GM18867 (cell line): ENCODE data around the gene CMKLR1.

Source experiments
- ATAC-seq: cut with Tn5 transposase; IDR thresholded peaks from one replicate; pipeline ENCODE4 v1.9.1; 2021; ENCODE audit warnings: mild to moderate bottlenecking, moderate library complexity; ENCODE audit not compliant: unreplicated experiment

CMKLR1 gene

DNA sequence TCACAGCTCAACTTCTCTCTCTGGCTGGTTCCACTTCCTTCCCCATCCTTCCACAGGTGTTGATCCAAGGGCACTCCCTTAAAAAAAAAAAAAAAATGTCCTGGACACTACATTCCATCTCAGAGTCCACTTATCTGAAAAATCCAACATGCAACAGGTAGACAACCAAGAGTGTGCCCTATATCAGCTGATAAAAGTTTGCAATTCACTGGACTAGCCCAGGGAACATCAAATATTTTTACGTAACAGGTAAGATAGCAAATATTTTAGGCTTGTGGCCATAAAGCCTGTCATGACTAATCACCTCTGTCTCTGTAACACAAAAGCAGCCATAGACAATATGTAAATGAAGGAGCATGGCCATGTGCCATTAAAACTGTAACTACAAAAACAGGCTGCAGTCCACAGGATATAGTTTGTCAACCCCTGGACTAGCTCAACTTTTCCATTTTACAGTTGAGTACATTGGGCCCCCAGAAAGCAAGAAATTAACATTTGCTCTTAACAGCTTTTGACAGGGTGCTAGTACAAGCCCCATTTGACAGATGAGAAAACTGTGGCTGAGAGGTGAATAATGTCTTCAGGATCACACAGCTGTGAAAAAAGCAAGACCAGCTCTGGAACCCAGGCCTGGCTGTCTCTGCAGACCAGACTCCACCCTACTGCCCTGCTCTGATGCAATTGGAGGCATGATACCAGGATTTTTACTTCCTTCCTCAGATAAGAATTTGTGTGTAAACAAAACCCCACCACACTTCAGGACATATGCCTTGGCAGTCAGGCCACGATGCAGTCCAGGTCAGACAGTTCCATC, 68.9 kb downstream of the CMKLR1 start:
- no peak for ATAC-seq

DNA sequence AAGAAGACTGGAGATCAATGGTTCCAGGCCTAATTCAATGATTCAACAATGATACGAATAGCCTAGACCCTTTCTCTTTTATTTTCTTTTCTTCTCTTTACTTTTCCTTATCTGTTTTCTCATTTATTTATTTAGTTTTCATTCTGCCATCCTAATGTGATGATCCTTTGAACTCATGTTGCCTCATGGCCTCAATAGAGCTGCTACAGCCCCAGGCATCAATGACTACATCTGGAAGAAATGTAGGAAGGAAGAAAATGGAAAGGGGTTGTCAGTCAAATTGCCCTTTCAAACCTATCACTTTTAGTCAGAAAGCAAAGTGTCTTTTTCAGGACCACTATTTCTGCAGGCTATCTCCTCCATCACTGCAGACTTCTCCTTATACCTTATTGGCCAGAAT, 69.9 kb downstream of the CMKLR1 start:
- ATAC-seq: no peak

DNA sequence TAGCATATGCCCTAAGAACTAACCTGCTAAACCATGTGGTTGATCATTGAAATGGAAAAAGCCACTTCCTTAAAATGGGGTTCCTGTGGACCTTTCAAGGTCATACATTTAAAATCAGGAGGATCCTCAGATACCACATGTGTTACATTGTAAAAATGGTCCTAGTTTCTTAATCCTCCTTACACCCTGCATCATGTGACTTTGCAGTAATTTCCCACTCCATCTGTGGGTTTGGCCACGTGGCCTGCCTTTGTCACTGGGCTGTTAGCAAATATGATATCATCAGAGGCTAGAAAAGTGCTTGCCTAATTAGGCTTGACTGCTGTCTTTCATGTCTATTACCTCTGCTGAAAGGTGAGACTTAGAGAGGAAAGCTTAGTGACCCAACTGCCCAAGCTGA, 70.7 kb downstream of the CMKLR1 start:
- ATAC-seq: no peak

DNA sequence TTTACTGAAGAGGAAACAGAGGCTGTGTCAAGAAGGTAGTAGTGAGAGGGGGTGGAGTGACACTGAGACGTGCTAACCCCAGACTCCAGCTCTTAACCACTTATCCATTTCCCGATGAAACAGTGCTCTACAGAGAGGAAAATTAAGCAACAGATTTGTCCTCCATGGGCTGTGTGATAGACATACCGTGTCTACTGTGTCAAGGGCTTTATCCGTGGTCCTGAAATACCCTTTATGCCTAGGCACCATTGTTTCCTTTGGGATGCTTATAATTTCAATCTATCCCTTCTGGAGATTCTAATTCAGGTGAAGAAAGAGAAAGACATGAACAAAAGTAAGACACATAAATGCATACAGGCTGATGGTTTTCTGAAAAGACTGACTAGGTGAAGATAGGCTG, 71.7 kb downstream of the CMKLR1 start:
- no peak for ATAC-seq

DNA sequence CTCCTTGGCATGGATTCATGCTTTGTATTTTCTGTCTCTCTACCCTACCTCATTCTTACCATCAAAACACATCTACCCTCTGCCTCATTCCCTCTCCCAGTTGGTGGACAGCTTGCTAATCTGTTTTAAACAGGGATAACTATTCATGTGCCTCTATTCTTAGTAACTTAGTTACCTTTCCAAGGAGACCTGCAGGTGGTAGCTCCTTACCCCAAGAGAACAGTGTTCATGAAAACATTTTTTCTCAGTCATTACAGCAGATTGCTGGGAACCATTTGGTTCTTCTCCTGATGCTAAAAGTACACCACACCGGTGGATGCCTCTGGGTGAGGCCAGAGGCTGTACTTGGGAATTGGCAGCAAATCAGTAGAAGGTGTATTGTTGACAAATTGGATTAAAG, 73.0 kb downstream of the CMKLR1 start:
- no peak for ATAC-seq

DNA sequence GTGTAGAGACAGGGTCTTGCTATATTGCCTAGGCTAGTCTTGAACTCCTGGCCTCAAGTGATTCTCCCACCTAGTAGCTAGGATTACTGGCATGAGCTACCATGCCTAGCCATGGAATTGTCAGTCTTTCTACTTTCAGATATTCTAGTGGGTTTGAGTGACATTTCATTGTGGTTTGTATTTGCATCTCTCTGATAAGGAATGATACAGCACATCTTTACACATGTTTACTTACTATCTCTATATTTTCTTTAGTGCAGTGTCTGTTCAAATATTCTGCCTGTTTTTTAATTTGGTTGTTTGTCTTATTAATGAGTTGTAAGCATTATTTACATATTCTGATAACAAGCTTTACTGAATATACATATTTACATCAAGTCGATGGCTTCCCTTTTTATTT, 73.6 kb downstream of the CMKLR1 start:
- ATAC-seq: no peak

DNA sequence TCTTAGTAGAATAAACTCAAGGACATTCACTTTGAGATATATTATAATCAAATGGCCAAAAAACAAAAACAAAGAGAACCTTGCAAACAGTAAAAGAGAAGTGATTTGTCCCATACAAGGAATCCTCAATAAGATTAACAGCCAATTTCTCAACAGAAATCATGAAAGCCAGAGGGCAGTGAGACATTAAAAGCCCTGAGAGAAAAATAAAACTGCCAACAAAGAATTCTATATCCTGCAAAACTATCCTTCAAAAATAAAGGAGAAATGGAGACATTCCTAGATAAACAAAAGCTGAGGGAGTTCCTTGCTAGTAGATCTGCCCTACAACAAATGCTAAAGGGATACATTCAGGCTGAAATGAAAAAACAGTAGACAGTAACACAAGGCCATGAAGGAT, 78.1 kb downstream of the CMKLR1 start:
- ATAC-seq: no peak

DNA sequence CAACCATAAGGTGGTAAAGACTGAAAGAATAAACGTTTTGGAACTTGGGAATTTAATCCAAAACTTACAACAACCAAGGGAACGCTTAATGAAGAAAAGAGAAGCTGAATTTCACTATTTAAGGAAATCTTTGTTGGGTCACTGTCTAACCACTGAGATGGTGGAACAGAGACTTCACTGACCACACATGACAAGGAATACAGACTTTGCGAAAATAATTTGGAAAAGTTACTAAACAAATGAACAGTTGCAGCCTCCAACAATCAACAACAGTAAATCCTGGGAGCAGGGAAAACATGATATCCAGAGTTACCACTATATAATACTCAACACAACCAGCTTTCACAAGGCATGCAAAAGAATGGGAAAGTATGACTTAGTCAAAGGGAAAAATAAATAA, 79.1 kb downstream of the CMKLR1 start:
- no peak for ATAC-seq

DNA sequence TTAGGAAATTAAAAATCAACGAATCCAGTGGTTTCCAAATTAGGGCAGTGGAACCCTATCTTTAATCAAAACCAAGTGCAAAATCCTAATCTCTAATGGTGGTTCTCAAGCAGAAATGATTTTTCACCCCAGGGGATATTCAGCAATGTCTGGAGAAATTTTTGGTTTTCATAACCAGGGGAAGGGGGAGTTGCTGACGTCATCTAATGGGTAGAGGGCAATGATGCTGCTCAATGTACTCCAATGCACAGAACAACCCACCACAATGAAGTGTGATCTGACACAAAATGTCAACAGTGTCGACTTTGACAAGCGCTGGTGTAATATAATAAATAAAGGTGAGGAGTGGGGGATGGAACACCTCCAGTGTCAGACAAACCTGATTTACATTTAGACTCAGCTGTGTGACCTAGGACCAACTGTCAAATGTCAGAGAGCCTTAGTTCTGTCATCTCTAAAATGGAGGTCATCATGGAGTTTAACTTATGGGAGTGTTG, 81.5 kb downstream of the CMKLR1 start:
- no peak for ATAC-seq

DNA sequence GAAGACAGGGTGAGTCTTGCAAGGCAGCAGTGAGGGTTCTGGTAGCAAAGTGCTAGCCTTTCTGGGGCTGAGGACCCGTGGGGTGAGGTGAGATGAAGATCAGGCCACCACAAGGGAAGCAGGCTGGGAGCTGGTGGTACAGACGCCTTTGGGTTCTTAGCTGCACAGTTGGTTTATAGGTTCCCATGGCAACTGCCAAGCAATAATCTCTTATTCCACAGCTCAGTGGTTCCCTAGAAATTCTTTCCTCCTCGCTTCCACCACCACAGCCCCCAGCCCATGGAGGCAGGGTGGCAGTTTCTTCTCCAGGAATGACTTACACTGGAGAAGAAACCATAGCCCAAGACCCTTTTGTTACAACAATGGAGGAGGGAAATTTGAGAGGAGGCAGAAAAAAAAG, 82.1 kb downstream of the CMKLR1 start:
- ATAC-seq: no peak

DNA sequence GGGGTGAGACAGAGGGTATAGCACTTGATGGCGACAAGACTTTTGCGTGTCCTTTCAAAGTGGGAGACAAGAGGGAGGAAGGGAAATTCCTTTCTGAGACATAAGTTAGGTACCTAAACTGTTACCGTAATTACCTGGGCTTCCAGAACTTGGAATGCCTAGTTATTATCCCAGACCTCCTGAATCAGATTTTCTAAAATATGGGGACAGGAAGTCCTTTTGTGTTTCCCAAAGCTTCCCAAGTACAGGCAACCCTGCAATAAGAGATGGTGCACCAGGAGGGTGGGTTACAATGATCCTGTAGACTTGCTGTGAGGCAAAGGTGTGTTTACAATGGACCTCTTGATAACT, 83.9 kb downstream of the CMKLR1 start:
- ATAC-seq: no peak

DNA sequence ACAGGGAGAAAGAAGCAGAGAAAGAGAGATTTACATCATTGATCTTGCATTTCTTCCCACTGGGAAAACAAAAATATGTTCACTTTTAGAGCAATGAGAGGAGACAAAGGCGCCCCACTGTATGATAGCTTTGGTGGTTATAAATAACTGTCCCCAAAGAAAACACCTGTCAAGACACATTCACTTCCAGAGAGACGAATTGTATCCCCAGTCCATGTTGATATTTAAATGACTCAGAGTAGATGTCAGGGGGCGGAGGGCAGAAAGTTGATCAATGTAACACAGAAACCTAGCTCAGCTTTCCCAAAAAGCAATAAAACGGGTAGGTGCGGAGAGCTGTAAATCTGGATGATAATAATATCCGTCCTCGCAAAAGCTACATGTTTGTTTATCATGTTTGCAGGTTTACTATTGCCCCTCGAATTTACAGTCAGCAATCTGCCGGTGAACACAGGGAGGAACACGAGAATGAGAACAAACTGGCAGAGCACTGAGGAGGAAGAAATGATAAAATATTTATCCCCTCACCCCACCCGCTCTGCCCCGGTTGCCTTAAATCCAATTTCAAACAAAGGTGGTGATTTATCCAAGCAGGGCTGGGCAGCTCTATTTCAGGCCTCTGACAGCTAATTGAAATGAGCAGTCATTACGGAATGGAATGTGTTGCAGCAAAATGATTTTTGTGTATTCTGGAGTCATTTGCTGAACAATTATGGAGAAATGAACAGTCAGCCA, 84.4 kb downstream of the CMKLR1 start:
- no peak for ATAC-seq

DNA sequence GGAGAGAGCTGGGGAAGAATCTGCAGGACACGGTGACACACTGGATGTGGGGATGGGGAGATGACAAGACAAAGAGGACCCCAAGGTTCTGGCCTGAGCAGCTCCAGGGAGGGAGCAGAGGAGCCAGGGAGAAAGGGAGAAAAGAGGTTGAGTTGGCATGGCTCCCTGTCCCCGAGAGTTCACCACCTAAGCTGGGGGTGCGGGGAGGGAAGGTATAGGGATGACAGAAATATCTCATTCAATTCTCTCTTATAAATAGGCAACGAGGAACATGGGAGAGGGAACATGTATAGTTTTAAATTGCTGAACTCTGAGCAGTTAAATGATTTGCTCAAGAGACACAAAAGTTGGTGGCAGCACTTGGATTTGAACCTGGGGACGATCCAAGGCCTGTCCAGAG, 85.1 kb downstream of the CMKLR1 start:
- ATAC-seq: no peak

DNA sequence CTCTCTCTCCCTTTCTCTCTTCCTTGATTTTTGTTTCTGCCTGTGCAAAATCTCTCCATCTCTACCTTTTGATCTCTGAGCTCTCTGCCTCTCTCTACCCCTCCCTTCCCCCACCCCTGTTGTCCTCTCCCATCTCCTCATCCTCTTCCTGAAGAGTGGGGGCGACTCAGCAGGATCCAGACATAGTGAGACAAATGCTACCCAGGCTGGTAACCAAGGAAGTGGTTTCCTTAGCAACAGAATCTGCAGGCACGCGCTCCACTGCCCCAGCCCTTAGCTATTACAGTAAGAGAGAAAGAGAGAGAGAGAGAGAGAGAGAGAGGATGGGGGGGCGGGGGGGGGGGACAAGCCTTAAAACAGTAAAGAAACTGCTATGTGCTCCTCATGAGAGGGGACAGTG, 85.6 kb downstream of the CMKLR1 start:
- ATAC-seq: no peak

DNA sequence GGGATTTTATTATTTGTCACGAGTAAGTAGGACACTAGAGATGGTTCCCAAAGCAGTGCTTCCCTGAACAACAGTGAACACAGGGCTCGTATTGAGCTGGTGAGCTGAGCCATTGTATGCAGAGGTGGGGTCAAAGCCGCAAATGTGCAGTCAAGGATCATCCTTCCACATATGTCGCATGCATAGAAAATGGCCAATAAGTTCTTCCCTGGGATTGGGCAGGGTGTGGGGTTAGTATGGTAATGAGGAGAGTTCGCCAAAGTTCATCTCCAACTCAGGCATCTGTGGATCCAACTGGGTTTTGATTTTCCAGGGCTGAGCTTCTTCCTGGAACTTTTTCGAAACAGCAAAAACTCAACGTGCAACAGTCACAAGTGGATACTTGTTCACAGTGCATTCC, 86.6 kb downstream of the CMKLR1 start:
- no peak for ATAC-seq

DNA sequence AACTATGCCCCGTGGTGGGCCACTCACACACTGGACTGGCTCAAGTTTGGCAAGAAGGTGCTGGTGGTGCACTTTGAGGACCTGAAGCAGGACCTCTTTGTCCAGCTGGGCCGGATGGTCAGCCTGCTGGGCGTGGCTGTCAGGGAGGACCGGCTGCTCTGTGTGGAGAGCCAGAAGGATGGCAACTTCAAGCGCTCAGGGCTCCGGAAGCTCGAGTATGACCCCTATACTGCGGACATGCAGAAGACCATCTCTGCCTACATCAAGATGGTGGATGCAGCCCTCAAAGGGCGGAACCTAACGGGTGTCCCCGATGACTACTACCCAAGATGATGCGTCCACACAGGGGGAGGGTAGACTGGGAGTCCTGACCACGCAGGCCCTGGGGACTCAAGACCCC, 91.1 kb downstream of the CMKLR1 start:
- ATAC-seq: no peak

DNA sequence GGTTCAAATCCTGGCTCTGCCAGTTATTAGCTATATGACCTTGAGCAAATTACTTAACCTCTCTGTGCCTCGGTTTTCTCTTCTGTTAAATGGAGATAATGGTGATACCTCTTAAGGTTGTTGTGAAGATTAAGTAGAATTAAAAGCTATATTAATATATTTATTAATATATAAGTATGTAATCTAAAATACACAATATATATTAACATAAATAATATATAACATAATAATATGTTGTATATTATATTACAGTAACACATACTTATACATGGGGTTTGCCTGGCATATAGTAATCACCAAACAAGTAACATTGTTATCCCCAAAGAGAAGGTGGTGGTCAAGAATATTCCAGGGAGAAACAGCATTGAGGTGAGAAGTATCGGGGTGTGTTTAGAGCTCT, 92.0 kb downstream of the CMKLR1 start:
- ATAC-seq: no peak

DNA sequence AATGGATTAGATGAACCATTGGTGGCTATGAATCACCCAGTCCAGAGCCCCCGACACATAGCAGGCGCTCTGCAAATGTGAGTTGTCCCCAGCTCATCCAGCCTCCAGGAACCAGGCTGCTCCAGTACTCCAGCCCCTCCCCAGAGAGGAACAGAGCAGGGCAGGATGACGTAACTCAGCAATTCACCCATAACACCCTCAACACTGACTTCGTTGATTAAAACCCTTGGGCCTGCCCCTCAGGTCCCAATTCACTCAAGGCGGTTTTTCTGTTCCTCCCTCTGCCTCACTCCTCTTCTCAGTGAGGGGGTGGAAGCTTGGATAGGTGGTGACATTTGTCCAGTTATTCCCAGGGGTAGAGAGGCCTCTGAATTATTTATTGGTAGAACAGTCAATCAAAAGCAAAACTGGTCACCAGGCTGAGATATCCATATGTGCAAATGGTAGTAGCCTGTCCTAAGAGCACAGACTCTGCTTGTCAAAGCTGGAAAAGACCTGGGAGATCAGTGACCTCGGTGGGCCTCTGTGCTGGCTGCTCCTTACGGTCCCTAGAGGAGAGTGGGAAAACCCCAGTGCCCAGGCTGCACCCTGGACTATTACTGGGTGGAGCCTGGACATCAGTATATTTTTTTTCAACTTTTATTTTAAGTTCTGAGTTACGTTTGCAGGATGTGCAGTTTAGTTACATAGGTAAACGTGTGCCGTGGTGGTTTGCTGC, 97.0 kb downstream of the CMKLR1 start:
- no peak for ATAC-seq

DNA sequence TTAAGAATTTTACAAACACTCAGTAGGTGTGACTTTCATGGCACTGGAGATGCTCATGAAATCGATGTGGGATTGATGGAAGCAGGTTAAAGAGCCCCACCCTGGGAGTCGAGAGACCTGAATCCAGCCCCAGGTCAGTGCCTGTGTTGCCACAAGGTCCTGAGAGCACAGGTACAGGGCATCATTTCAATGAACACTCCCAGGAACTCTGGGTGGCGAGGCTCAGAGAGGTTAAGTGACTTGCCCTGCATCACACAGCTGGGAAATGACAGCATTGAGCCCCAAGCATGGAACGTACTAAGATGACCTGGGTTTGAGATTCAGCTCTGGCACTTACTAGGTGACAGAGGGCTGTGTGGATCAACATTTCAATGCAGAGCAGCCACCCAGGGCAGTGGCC, 98.2 kb downstream of the CMKLR1 start:
- ATAC-seq: no peak

DNA sequence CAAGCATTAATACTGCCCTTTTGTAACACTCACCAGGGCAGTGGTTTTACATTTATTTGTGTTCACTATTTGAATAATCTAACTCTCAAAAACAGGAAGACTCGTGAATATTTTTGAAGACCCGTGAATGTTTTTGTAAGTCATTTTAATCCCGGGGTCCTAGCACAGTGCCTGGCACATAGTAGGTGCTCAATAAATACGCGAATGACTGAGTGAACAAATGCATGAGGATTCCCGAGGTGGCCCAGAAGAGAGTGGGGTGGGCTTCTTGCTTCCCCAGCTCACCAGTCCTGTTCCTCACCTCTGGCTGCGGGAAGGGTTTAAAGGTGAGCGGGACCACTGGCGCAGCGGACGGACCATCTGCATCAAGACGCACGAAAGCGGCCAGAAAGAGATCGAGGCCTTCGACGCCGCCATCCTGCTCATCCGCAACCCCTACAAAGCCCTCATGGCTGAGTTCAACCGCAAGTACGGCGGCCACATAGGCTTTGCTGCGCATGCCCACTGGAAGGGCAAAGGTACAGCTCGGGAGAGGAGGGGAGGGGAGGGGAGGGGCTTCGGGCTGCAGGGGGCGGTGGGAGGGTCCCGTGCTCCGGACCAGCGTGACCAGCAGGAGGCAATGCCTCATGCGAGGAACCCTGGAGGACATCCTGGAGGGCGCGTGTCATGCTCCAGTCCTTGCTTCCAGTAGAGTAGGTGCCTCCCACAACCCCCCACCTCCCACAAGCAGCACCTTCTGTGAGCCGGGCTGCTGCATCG, 98.9 kb downstream of the CMKLR1 start:
- ATAC-seq: no peak

DNA sequence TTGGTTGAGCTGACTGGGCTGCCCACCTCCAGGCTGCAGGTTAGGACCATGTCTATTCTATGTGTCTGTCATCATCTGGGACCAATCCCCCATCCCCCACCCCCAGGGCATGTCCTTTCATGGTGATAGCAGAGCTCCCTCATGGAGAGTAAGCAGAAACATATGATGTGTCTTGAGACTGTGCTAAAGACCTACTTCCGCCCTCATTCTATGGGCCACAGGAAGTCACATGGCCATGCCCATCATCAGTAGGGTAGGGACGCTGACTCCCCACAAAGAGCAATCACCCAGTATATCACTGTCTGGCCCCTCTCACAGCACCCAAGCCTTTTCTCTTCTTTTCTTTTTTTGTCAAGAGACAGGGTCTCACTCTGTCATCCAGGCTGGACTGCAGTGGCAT, 99.7 kb downstream of the CMKLR1 start:
- no peak for ATAC-seq
